Peyer's patch (tissue), 4 donors: ENCODE data around the gene PCSK2. TPM values are rescaled to one million over a fixed set of nuclear protein-coding genes. Genes with fewer than 3 reads are reported as not detected.

Experiments
- DNase-seq, 3 donors: peaks; one replicate each; pipeline ENCODE4 v3.0.0-alpha.2; 2017 to 2019
- H3K27ac ChIP-seq, 4 donors: fragments of 200-600 bp; sonication (generic); one replicate each; pipeline ENCODE4 v1.5.1; 2016 to 2019
- H3K27me3 ChIP-seq, 2 donors: fragments of 200-600 bp; sonication (generic); one replicate each; pipeline ENCODE4 v1.5.1; 2019
- H3K36me3 ChIP-seq, 3 donors: fragments of 200-600 bp; sonication (generic); one replicate each; pipeline ENCODE4 v1.5.1; 2016 to 2019
- H3K4me1 ChIP-seq, 4 donors: fragments of 200-600 bp; sonication (generic); one replicate each; pipeline ENCODE4 v1.5.1; 2016 to 2019
- H3K4me3 ChIP-seq, 4 donors: fragments of 200-600 bp; sonication (generic); 1 replicate in 3 of 4; 2 replicates in 1 of 4; pipeline ENCODE4 v1.5.1; 2016 to 2019; ENCODE audit warnings: mild to moderate bottlenecking in 1 of 4
- H3K9me3 ChIP-seq, 4 donors: fragments of 200-600 bp; sonication (generic); one replicate each; pipeline ENCODE4 v1.5.1; 2016 to 2019; ENCODE audit warnings: mild to moderate bottlenecking in 1 of 4
- CTCF ChIP-seq, 6 experiments: fragments of 450-650 bp in 4 of 6; fragments of 200-600 bp in 2 of 6; sonication (generic) in 1 of 6; IDR thresholded peaks; one replicate each; pipeline ENCODE4 v1.5.1; 2017 to 2019; ENCODE audit warnings: antibody characterized with exemption in 6 of 6, mild to moderate bottlenecking in 3 of 6, moderate library complexity in 1 of 6
- POLR2A ChIP-seq, 2 donors: fragments of 450-650 bp; IDR thresholded peaks; one replicate each; pipeline ENCODE4 v1.5.1; 2017; ENCODE audit warnings: antibody characterized with exemption in 2 of 2, mild to moderate bottlenecking in 2 of 2, moderate library complexity in 2 of 2
- total RNA-seq, 4 donors: library from RNA; depleted of rRNA; stranded (reverse); fragments of >200 nt; gene quantifications; one replicate each; pipeline ENCODE4 v1.1.0, GENCODE V29; 2016

PCSK2 gene
- total RNA-seq, 4 donors from 2014 or later, result 0.18 to 0.80 (median 0.57) TPM; not detected in 1

DNA sequence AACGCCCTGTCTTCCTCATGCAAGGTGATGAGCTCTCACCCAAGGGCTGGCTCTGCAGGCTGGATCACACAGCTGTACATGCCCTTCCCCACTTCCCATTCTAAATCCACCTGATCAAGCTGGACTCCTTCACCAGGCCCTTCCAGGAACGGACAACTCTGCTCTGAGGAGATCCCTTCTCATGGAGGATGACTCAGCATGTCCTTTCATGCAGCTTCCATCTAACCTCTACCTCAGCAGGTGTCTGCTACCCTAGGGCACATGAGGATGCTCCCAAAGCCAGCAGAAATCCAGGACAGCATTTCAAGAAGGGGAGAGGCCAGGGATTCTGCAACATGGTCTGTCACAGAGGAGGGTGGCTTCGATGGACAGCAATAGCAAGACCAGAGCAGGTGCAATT lies 61.2 kb downstream of the PCSK2 start:
- no peaks in the 10 kb centered on the region for H3K4me1 ChIP-seq
- no peaks in the 10 kb centered on the region for H3K36me3 ChIP-seq
- DNase-seq, result no peak

GRCh38 chr20:17295151-17295726 lies 68.4 kb downstream of the PCSK2 start:
- no peak for DNase-seq
- no peak overlapping the region for H3K27ac ChIP-seq
- TF ChIP-seq POLR2A (IDR thresholded peaks at IDR 0.05) (no peak), CTCF (IDR thresholded peaks at IDR 0.05) (no peak)

More for the DNA sequence above, 61.2 kb downstream of the PCSK2 start:
- no peaks in the 10 kb centered on the region for H3K27me3 ChIP-seq
- H3K27ac ChIP-seq, result no peak overlapping the region
- no peaks in the 10 kb centered on the region for H3K9me3 ChIP-seq
- no peak for TF ChIP-seq POLR2A (IDR thresholded peaks at IDR 0.05)
- no peak for TF ChIP-seq CTCF (IDR thresholded peaks at IDR 0.05)
- no peak overlapping the region for H3K4me3 ChIP-seq

DNA sequence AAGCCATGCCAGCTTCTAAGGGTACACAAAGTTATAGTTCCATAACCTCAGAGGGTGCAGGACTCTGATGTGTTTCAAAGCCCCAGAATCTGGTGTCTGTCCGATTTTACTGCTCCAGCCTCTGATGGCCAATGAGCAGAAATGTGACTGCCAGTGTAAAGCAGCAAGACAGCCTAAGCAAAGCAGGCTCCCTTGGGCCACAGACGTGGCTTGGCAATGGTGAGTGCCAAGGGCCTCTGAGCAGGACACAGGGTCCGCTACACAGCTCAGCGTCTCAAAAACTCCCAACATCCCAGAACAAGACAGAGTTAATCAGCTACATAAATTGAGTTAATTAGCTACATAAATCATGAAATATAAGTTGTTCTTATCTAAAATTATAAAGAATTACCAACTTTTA lies 69.2 kb downstream of the PCSK2 start:
- Histone ChIP-seq H3K27me3 (no peaks in the 10 kb centered on the region), H3K4me3 (no peak overlapping the region), H3K36me3 (no peaks in the 10 kb centered on the region), H3K27ac (no peak overlapping the region), H3K4me1 (no peaks in the 10 kb centered on the region), H3K9me3 (no peaks in the 10 kb centered on the region)
- TF ChIP-seq CTCF (IDR thresholded peaks at IDR 0.05) (no peak), POLR2A (IDR thresholded peaks at IDR 0.05) (no peak)
- no peak for DNase-seq

More at GRCh38 chr20:17295151-17295726, 68.4 kb downstream of the PCSK2 start:
- H3K36me3 ChIP-seq, result no peaks in the 10 kb centered on the region
- H3K27me3 ChIP-seq, result no peaks in the 10 kb centered on the region
- no peaks in the 10 kb centered on the region for H3K9me3 ChIP-seq
- no peaks in the 10 kb centered on the region for H3K4me1 ChIP-seq
- H3K4me3 ChIP-seq, result no peak overlapping the region

GRCh38 chr20:17298171-17298570 lies 71.3 kb downstream of the PCSK2 start:
- Histone ChIP-seq H3K4me1 (no peaks in the 10 kb centered on the region), H3K9me3 (no peaks in the 10 kb centered on the region), H3K27me3 (no peaks in the 10 kb centered on the region), H3K27ac (no peak overlapping the region), H3K36me3 (no peaks in the 10 kb centered on the region), H3K4me3 (no peak overlapping the region)
- DNase-seq, result no peak
- TF ChIP-seq CTCF (IDR thresholded peaks at IDR 0.05) (no peak), POLR2A (IDR thresholded peaks at IDR 0.05) (no peak)

DNA sequence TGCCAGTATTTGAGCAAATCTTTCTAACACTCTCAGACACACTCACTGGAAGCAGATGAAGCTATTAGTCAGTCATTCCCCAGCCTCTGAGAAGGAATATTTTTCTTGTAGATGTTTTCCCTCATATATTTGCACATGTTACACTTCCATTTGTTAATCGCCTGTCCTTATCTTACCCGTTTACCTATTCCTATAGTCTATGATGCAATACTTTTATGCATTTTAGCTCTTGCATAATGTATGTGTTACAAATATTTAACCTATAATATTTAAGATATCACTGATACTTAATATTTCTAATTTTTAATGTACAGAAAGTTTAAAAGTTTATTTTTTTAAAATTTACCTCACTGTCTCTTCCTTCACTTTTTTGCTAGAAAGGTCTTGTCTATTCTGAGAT lies 71.9 kb downstream of the PCSK2 start:
- H3K4me1 ChIP-seq, result no peaks in the 10 kb centered on the region
- H3K36me3 ChIP-seq, result no peaks in the 10 kb centered on the region
- no peak for DNase-seq
- TF ChIP-seq CTCF (IDR thresholded peaks at IDR 0.05) (no peak), POLR2A (IDR thresholded peaks at IDR 0.05) (no peak)
- no peaks in the 10 kb centered on the region for H3K27me3 ChIP-seq
- no peak overlapping the region for H3K4me3 ChIP-seq
- H3K27ac ChIP-seq, result no peak overlapping the region
- no peaks in the 10 kb centered on the region for H3K9me3 ChIP-seq

- Histone ChIP-seq H3K4me3 (no peak overlapping the region), H3K36me3 (no peaks in the 10 kb centered on the region), H3K4me1 (no peaks in the 10 kb centered on the region), H3K27me3 (no peaks in the 10 kb centered on the region), H3K27ac (no peak overlapping the region), H3K9me3 (no peaks in the 10 kb centered on the region)
- no peak for TF ChIP-seq CTCF (IDR thresholded peaks at IDR 0.05)
- no peak for DNase-seq
Observed at GRCh38 chr20:17300113-17300512, 73.3 kb downstream of the PCSK2 start.
